K562 (cell line): ENCODE measurements around the gene DIAPH3. TPM values are rescaled to one million over a fixed set of nuclear protein-coding genes. Genes with fewer than 3 reads are reported as not detected.

Source experiments
- ATAC-seq: fragments of 200-7000 bp; cut with Tn5 transposase; 3 replicates; pipeline ENCODE4 v1.9.1; 2020; ENCODE audit warnings: moderate library complexity
- BruUV-seq: library from RNA; stranded (reverse); fragments of 400-500 nt; replicated peaks from 2 replicates; lab custom pipeline; 2021; lab: Mats Ljungman, UMichigan
- CTCF ChIA-PET: fragments of 300-600 bp; formaldehyde crosslinking; extraction: SDS; loops from one replicate; lab custom pipeline; 2021; ENCODE audit warnings: low intra/inter-chr PET ratio; lab: Yijun Ruan, JAX
- POLR2A ChIA-PET: fragments of 300-600, 350-650 bp; sonication (Branson Sonifier 250); formaldehyde crosslinking; extraction: SDS; loops from one replicate; lab custom pipeline; 2021; ENCODE audit warnings: antibody characterized with exemption, inconsistent platforms; lab: Yijun Ruan, JAX
- DNase-seq, 4 experiments: peaks; one replicate each; pipeline versions ENCODE4 v3.0.0 to v3.0.0-alpha.2; 2011 to 2018; ENCODE audit warnings: low spot score in 3 of 4, mixed read lengths in 3 of 4; ENCODE audit errors: extremely low read depth in 1 of 4
- FAIRE-seq: peaks from 2 replicates; lab custom pipeline; 2011; peaks lifted over from hg19 to GRCh38; lab: Jason Lieb, UNC
- H2AFZ ChIP-seq: 2 replicates; pipeline ENCODE4 v1.6.0; 2011; ENCODE audit warnings: low read depth, low read length, control low read depth, inconsistent platforms
- H3K27ac ChIP-seq: fragments of 200-600 bp; 3 replicates; pipeline ENCODE4 v1.8.0; 2011; ENCODE audit warnings: low read depth, mild to moderate bottlenecking, control low read depth, inconsistent platforms, low read length, moderate library complexity, mixed read lengths; ENCODE audit errors: extremely low read depth
- H3K27me3 ChIP-seq, 2 experiments: fragments of 300-600 bp in 1 of 2; 2 replicates in 1 of 2; 3 replicates in 1 of 2; pipeline versions ENCODE4 v1.6.0 to v1.8.0; 2011; ENCODE audit warnings: inconsistent platforms in 2 of 2, low read length in 2 of 2, mild to moderate bottlenecking in 1 of 2, mixed read lengths in 1 of 2, moderate library complexity in 1 of 2; ENCODE audit not compliant: control insufficient read depth in 2 of 2, insufficient read depth in 2 of 2
- H3K36me3 ChIP-seq: fragments of 300-600 bp; 3 replicates; pipeline ENCODE4 v1.8.0; 2011; ENCODE audit warnings: mild to moderate bottlenecking, low read length, inconsistent platforms; ENCODE audit not compliant: control insufficient read depth, insufficient read depth
- H3K4me1 ChIP-seq, 2 experiments: fragments of 200-600 bp in 1 of 2; replicated peaks in 1 of 2; 2 replicates in 1 of 2; 3 replicates in 1 of 2; pipeline versions ENCODE4 v1.5.1 to v1.8.0; 2011; ENCODE audit warnings: inconsistent platforms in 2 of 2, low read length in 2 of 2, mild to moderate bottlenecking in 1 of 2, mixed read lengths in 1 of 2, moderate library complexity in 1 of 2; ENCODE audit not compliant: control insufficient read depth in 2 of 2, insufficient read depth in 2 of 2
- H3K4me2 ChIP-seq: 2 replicates; pipeline ENCODE4 v1.6.1; 2011; ENCODE audit warnings: low read length, control low read depth, inconsistent platforms, mixed read lengths; ENCODE audit not compliant: insufficient read depth
- H3K4me3 ChIP-seq: fragments of 200-600 bp; sonication (generic), shearing (Covaris generic); 2 replicates; pipeline ENCODE4 v1.5.1; 2016; ENCODE audit warnings: control low read depth, inconsistent platforms
- H3K79me2 ChIP-seq: fragments of 200-600 bp; 3 replicates; pipeline ENCODE4 v1.8.0; 2011; ENCODE audit warnings: low read length, inconsistent platforms; ENCODE audit not compliant: control insufficient read depth, insufficient read depth
- H3K9ac ChIP-seq, 2 experiments: 2 replicates each; pipeline versions ENCODE4 v1.6.0 to v1.6.1; 2011; ENCODE audit warnings: low read depth in 2 of 2, low read length in 2 of 2, control low read depth in 1 of 2, inconsistent platforms in 1 of 2, mild to moderate bottlenecking in 1 of 2, mixed read lengths in 1 of 2; ENCODE audit not compliant: insufficient read depth in 1 of 2
- H3K9me1 ChIP-seq: one replicate; pipeline ENCODE4 v1.6.0; 2011; ENCODE audit warnings: inconsistent platforms, mild to moderate bottlenecking, low read length, moderate library complexity; ENCODE audit not compliant: control insufficient read depth, insufficient read depth
- H3K9me3 ChIP-seq: replicated peaks from 2 replicates; pipeline ENCODE4 v1.5.1; 2011; ENCODE audit warnings: low read depth, low read length, inconsistent platforms; ENCODE audit not compliant: control insufficient read depth, insufficient read depth
- H4K20me1 ChIP-seq: replicated peaks from 2 replicates; pipeline ENCODE4 v1.6.1; 2011; ENCODE audit warnings: low read length, inconsistent platforms, mixed read lengths; ENCODE audit not compliant: control insufficient read depth, insufficient read depth
- HMG20B ChIP-seq: fragments of 250-450 bp; sonication (Bioruptor Pico); IDR thresholded peaks from 2 replicates; pipeline ENCODE4 v1.5.0; 2021; ENCODE audit warnings: mild to moderate bottlenecking
- HNRNPH1 ChIP-seq: fragments of 200-400 bp; formaldehyde crosslinking; optimal IDR thresholded peaks from 2 replicates; pipeline ENCODE3; 2017; ENCODE audit warnings: low read depth, mild to moderate bottlenecking, low read length, moderate library complexity
- HOMEZ ChIP-seq: fragments of 250-450 bp; sonication (Bioruptor Pico); IDR thresholded peaks from 2 replicates; pipeline ENCODE4 v1.4.0; 2020; ENCODE audit warnings: mild to moderate bottlenecking, moderate library complexity
- MCM3 ChIP-seq: fragments of 450-650 bp; IDR thresholded peaks from 2 replicates; pipeline ENCODE4 v1.6.1; 2016
- TAF9B ChIP-seq: fragments of 450-650 bp; IDR thresholded peaks from 2 replicates; pipeline ENCODE4 v1.6.1; 2018; ENCODE audit warnings: mild to moderate bottlenecking; ENCODE audit not compliant: partially characterized antibody
- TRIM24 ChIP-seq, 2 experiments: fragments of 450-650 bp; IDR thresholded peaks; 2 replicates each; pipeline ENCODE4 v1.6.1; 2016
- ZNF134 ChIP-seq: fragments of 250-450 bp; sonication (Bioruptor Pico); conservative IDR thresholded peaks from 2 replicates; pipeline ENCODE4 v1.4.0; 2020
- WGBS: fragments of 100-300 bp; shearing (Covaris generic); methylation state at CpG from one replicate; pipeline ENCODE4 v1.1.6; 2016; ENCODE audit warnings: low coverage, mixed read lengths; ENCODE audit not compliant: insufficient coverage; ENCODE audit errors: missing lambda C conversion rate; 5-methylcytosine and 5-hydroxymethylcytosine counted together
- in situ Hi-C: fragments of 300-500 bp; cut with MboI; formaldehyde crosslinking; loops from 4 replicates; pipeline ENCODE4 v1.15.0; 2018; ENCODE audit warnings: inconsistent platforms, mixed read lengths
- intact Hi-C: fragments of 100-400 bp; cut with micrococcal nuclease; formaldehyde crosslinking; loops from 2 replicates; pipeline ENCODE4 v1.14.2; 2022
- polyA plus RNA-seq, 8 experiments: library from polyadenylated mRNA; depleted of rRNA in 4 of 8; stranded (reverse) in 5 of 8; unstranded in 3 of 8; fragments of >200 nt; fragmentation: Nextera tagmentation in 2 of 8; fragmentation: Illumina TruSeq in 1 of 8; extraction: Ambion mirVana in 2 of 8; extraction: Trizol in 1 of 8; gene quantifications; 2 replicates each; pipeline versions ENCODE4 v1.2.1 to v1.2.3, GENCODE V29; 2011 to 2014; ENCODE audit warnings: inconsistent platforms in 1 of 8, missing spikeins in 1 of 8
- total RNA-seq, 7 experiments: library from RNA; depleted of rRNA in 6 of 7; stranded (reverse); fragments of >200 nt in 6 of 7; fragmentation: Illumina TruSeq in 2 of 7; extraction: Trizol in 2 of 7; gene quantifications; 2 replicates each; pipeline versions ENCODE4 v1.2.1 to v1.2.3, GENCODE V29; 2011 to 2021; ENCODE audit warnings: low replicate concordance in 1 of 7

DIAPH3 gene
- total and polyA plus RNA-seq, 9 of the 15 experiments (the other 6 are each of a cell fraction or from before 2014, with no cell fraction given): 9.0 to 18.7 (median 14.7) TPM

DNA sequence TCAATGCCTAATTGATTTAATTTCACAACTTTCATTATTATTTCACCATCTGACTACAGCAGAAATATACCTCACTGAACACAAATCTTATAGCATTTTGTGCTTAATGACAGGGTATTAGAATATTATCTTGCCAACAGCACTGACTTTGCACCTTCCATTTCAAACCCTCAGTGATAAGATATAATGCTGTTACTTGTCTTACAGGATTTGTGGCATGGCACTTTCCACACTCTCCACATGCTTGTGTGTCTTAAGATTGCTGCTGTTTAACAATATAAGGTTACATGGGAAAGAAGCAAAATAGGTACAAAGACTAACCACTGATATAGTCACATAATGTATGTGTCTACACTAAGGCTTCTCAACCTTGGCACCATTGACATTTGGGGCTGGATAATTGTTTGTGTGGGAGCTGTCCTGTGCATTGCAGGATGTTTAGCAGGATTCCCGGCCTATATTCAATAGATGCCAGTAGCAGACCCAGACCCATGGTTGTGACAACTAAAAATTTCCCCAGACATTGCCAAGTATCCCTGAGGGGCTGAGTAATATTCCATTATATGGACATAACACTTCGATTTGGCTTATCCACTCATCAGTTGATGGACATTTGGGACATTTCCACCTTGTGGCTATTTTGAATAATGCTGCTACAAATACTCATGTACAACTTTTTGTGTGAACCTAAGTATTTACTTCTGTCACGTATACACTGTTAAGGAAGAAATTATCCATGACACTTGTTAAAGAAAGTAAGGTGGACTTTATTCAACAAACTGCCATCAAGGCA lies 5.7 kb upstream of the DIAPH3 start:
- Histone ChIP-seq H3K4me1 (peaks cover 0 to 14% of the 10 kb centered on the region in 2 experiments; a peak in 3 of 5 replicates), H2AFZ (no peak overlapping the region), H3K36me3 (no peaks in the 10 kb centered on the region), H3K9me3 (no peaks in the 10 kb centered on the region), H4K20me1 (no peaks in the 10 kb centered on the region), H3K4me3 (no peak overlapping the region), H3K27ac (no peak overlapping the region), H3K4me2 (no peak overlapping the region), H3K9ac (no peak overlapping the region), H3K79me2 (peaks cover 8% of the 10 kb centered on the region), H3K27me3 (no peaks in the 10 kb centered on the region), H3K9me1 (no peaks in the 10 kb centered on the region)
- no peak for FAIRE-seq
- no TSS peak for BruUV-seq
- intact Hi-C loops: no loop called here
- in situ Hi-C loops: no loop called here
- ChIA-PET CTCF (no interaction called here), POLR2A (no interaction called here)
- no peak for ATAC-seq
- WGBS: 55% methylated on average over 3 of the region's 3 CpGs
- no peak for DNase-seq
- TF ChIP-seq MCM3 (no peak), HOMEZ (CRISPR knock-in tag) (no peak), HMG20B (CRISPR knock-in tag) (no peak), TRIM24 (IDR thresholded peaks at IDR 0.05) (no peak), HNRNPH1 (no peak), TAF9B (no peak), ZNF134 (CRISPR knock-in tag) (peak; percentile 70)
